SK-N-SH (cell line): ENCODE measurements around the gene ZNF415. TPM values are rescaled to one million over a fixed set of nuclear protein-coding genes. Genes with fewer than 3 reads are reported as not detected.

Source experiments
- CTCF ChIA-PET: fragments of 300-600, 350-600 bp; formaldehyde crosslinking; extraction: SDS; loops from one replicate; lab custom pipeline; 2021; lab: Yijun Ruan, JAX
- POLR2A ChIA-PET: fragments of 350-600 bp; sonication (Branson Sonifier 250); formaldehyde crosslinking; extraction: SDS; loops from one replicate; lab custom pipeline; 2020; ENCODE audit warnings: antibody characterized with exemption, inconsistent platforms; lab: Yijun Ruan, JAX
- DNase-seq: peaks from one replicate; pipeline ENCODE4 v3.0.0; 2012
- H2AFZ ChIP-seq: fragments of 200-600 bp; sonication (generic); 2 replicates; pipeline ENCODE4 v1.8.1; 2016; ENCODE audit warnings: antibody characterized with exemption, mild to moderate bottlenecking, low read depth
- H3F3A ChIP-seq: fragments of 200-600 bp; sonication (generic); replicated peaks from 2 replicates; pipeline ENCODE3; 2016; ENCODE audit warnings: antibody characterized with exemption, mild to moderate bottlenecking; ENCODE audit not compliant: insufficient read depth
- H3K27ac ChIP-seq, 2 experiments: fragments of 200-500 bp in 1 of 2; fragments of 200-600 bp in 1 of 2; sonication (Bioruptor generic) in 1 of 2; sonication (generic), shearing (Covaris generic) in 1 of 2; 2 replicates each; pipeline versions ENCODE4 v1.5.1 to v1.6.1; 2014 to 2016; ENCODE audit warnings: low read depth in 2 of 2, inconsistent platforms in 1 of 2, low read length in 1 of 2, mild to moderate bottlenecking in 1 of 2, mixed read lengths in 1 of 2
- H3K27me3 ChIP-seq: fragments of 200-600 bp; sonication (generic), shearing (Covaris generic); 2 replicates; pipeline ENCODE4 v1.6.1; 2016; ENCODE audit warnings: mixed run types; ENCODE audit not compliant: insufficient read depth
- H3K36me3 ChIP-seq, 2 experiments: fragments of 200-500 bp in 1 of 2; fragments of 200-600 bp in 1 of 2; sonication (Bioruptor generic) in 1 of 2; sonication (generic) in 1 of 2; replicated peaks in 1 of 2; 2 replicates each; pipeline versions ENCODE3 to v1.5.1; 2014 to 2016; ENCODE audit warnings: low read length in 1 of 2, mild to moderate bottlenecking in 1 of 2; ENCODE audit not compliant: insufficient read depth in 2 of 2, control insufficient read depth in 1 of 2
- H3K4me1 ChIP-seq, 2 experiments: fragments of 200-500 bp in 1 of 2; fragments of 200-600 bp in 1 of 2; sonication (Bioruptor generic) in 1 of 2; sonication (generic), shearing (Covaris generic) in 1 of 2; 2 replicates each; pipeline versions ENCODE4 v1.5.1 to v1.6.1; 2014 to 2016; ENCODE audit warnings: low read depth in 1 of 2, low read length in 1 of 2, mixed run types in 1 of 2; ENCODE audit not compliant: insufficient read depth in 2 of 2, control insufficient read depth in 1 of 2
- H3K4me2 ChIP-seq: fragments of 200-600 bp; sonication (generic), shearing (Covaris generic); 2 replicates; pipeline ENCODE4 v1.6.1; 2017; ENCODE audit warnings: mixed run types
- H3K4me3 ChIP-seq, 2 experiments: fragments of 200-500 bp in 1 of 2; fragments of 200-600 bp in 1 of 2; sonication (Bioruptor generic) in 1 of 2; sonication (generic), shearing (Covaris generic) in 1 of 2; 2 replicates each; pipeline versions ENCODE4 v1.5.1 to v1.8.1; 2014 to 2016; ENCODE audit warnings: low read depth in 2 of 2, inconsistent platforms in 1 of 2, low read length in 1 of 2, mild to moderate bottlenecking in 1 of 2, mixed read lengths in 1 of 2, moderate library complexity in 1 of 2
- H3K79me2 ChIP-seq: fragments of 200-600 bp; sonication (generic); 2 replicates; pipeline ENCODE4 v1.8.1; 2017; ENCODE audit warnings: mild to moderate bottlenecking; ENCODE audit not compliant: insufficient read depth
- H3K9ac ChIP-seq: fragments of 200-600 bp; sonication (generic); 2 replicates; pipeline ENCODE4 v1.6.1; 2017; ENCODE audit warnings: mixed run types
- H3K9me2 ChIP-seq: fragments of 200-600 bp; sonication (generic); 2 replicates; pipeline ENCODE4 v1.6.1; 2017; ENCODE audit warnings: mixed run types
- H3K9me3 ChIP-seq: fragments of 200-600 bp; sonication (generic); 2 replicates; pipeline ENCODE4 v1.6.1; 2017; ENCODE audit warnings: mixed run types, mild to moderate bottlenecking, moderate library complexity
- H4K20me1 ChIP-seq: fragments of 200-600 bp; sonication (generic); 2 replicates; pipeline ENCODE4 v1.6.1; 2017; ENCODE audit warnings: mild to moderate bottlenecking, mixed run types; ENCODE audit not compliant: insufficient read depth
- CHD2 ChIP-seq: fragments of 150-350 bp; IDR thresholded peaks from 2 replicates; pipeline ENCODE4 v1.6.1; 2018; ENCODE audit warnings: low read length; ENCODE audit not compliant: partially characterized antibody
- EZH2phosphoT487 ChIP-seq: fragments of 200-600 bp; sonication (generic); IDR thresholded peaks from 2 replicates; pipeline ENCODE4 v1.6.1; 2017; ENCODE audit warnings: low read depth, mixed run types, mild to moderate bottlenecking, antibody characterized with exemption, moderate library complexity, borderline replicate concordance
- FOSL2 ChIP-seq: IDR thresholded peaks from 2 replicates; pipeline ENCODE4 v1.4.0; 2012; ENCODE audit warnings: low read depth, mild to moderate bottlenecking, moderate library complexity, borderline replicate concordance
- FOXJ3 ChIP-seq: sonication (generic); formaldehyde crosslinking; IDR thresholded peaks from 2 replicates; pipeline ENCODE4 v1.5.1; 2020; ENCODE audit warnings: mild to moderate bottlenecking, missing genetic modification reagents
- GABPA ChIP-seq: IDR thresholded peaks from 2 replicates; pipeline ENCODE4 v1.4.0; 2012; ENCODE audit warnings: low read depth, mild to moderate bottlenecking
- GATA2 ChIP-seq: sonication (generic); formaldehyde crosslinking; IDR thresholded peaks from 2 replicates; pipeline ENCODE4 v1.5.0; 2020; ENCODE audit warnings: mild to moderate bottlenecking, missing genetic modification reagents
- JUND ChIP-seq: IDR thresholded peaks from 2 replicates; pipeline ENCODE4 v1.4.0; 2012
- NFIC ChIP-seq: IDR thresholded peaks from 2 replicates; pipeline ENCODE4 v1.4.0; 2012; ENCODE audit warnings: borderline replicate concordance
- NRF1 ChIP-seq: IDR thresholded peaks from 2 replicates; pipeline ENCODE4 v1.6.1; 2012; ENCODE audit warnings: low read depth, mild to moderate bottlenecking, low read length
- POLR2AphosphoS5 ChIP-seq: IDR thresholded peaks from 2 replicates; pipeline ENCODE4 v1.6.1; 2012; ENCODE audit warnings: low read depth, low read length
- RAD21 ChIP-seq: IDR thresholded peaks from 2 replicates; pipeline ENCODE4 v1.6.1; 2012; ENCODE audit warnings: mild to moderate bottlenecking, low read length
- RCOR1 ChIP-seq: fragments of 150-350 bp; IDR thresholded peaks from 2 replicates; pipeline ENCODE4 v1.6.1; 2017; ENCODE audit warnings: antibody characterized with exemption, low read length
- RXRA ChIP-seq: IDR thresholded peaks from 2 replicates; pipeline ENCODE4 v1.4.0; 2012; ENCODE audit warnings: low read depth, mild to moderate bottlenecking, borderline replicate concordance
- SMC3 ChIP-seq: IDR thresholded peaks from 2 replicates; pipeline ENCODE4 v1.6.1; 2012; ENCODE audit warnings: low read depth, low read length, improper control_type of control experiment
- TAF1 ChIP-seq: IDR thresholded peaks from 2 replicates; pipeline ENCODE4 v1.6.1; 2012; ENCODE audit warnings: low read depth, mild to moderate bottlenecking, low read length, moderate library complexity, borderline replicate concordance
- TCF12 ChIP-seq: IDR thresholded peaks from 2 replicates; pipeline ENCODE4 v1.4.0; 2012
- USF1 ChIP-seq: IDR thresholded peaks from 2 replicates; pipeline ENCODE4 v1.4.0; 2012; ENCODE audit warnings: low read depth, borderline replicate concordance
- WGBS: methylation state at CpG from one replicate; pipeline ENCODE4 v1.1.6; 2017; ENCODE audit warnings: low lambda C conversion rate; 5-methylcytosine and 5-hydroxymethylcytosine counted together
- polyA plus RNA-seq, 3 experiments: library from polyadenylated mRNA; depleted of rRNA; stranded (reverse); fragments of >200 nt; gene quantifications; 2 replicates each; pipeline ENCODE4 v1.2.3, GENCODE V29; 2012
- TF ChIP-seq, protein P1 (sequence below): fragments of 150-350 bp; IDR thresholded peaks from 2 replicates; pipeline ENCODE4 v1.6.1; 2016; ENCODE audit warnings: mild to moderate bottlenecking, low read depth, low read length
- TF ChIP-seq, protein P2 (sequence below): IDR thresholded peaks from 2 replicates; pipeline ENCODE4 v1.6.1; 2012; ENCODE audit warnings: mild to moderate bottlenecking, low read depth, low read length, moderate library complexity
- TF ChIP-seq, protein P3 (sequence below): IDR thresholded peaks from 2 replicates; pipeline ENCODE4 v1.4.0; 2012; ENCODE audit warnings: low read depth, borderline replicate concordance
- TF ChIP-seq, protein P4 (sequence below): fragments of 200-600 bp; sonication (generic); IDR thresholded peaks from 2 replicates; pipeline ENCODE4 v1.6.1; 2017; ENCODE audit warnings: antibody characterized with exemption, mild to moderate bottlenecking, moderate library complexity

ZNF415 gene
- polyA plus RNA-seq, 1 of the 3 experiments (the other 2 are of a cell fraction) = 1.6 TPM

- Histone ChIP-seq H3K4me2 (no peak overlapping the region), H3K27me3 (no peaks in the 10 kb centered on the region), H3K27ac (no peak overlapping the region), H2AFZ (no peak overlapping the region), H3K36me3 (peaks cover 0 to 13% of the 10 kb centered on the region in 2 experiments), H3F3A (no peaks in the 10 kb centered on the region), H3K9me2 (no peaks in the 10 kb centered on the region), H3K9me3 (no peaks in the 10 kb centered on the region), H3K4me1 (no peaks in the 10 kb centered on the region), H4K20me1 (no peaks in the 10 kb centered on the region), H3K9ac (no peak overlapping the region), H3K4me3 (no peak overlapping the region), H3K79me2 (no peaks in the 10 kb centered on the region)
- DNase-seq = no peak
- CTCF ChIA-PET = interaction anchor here (0.6 kb wide), 1 partner anchor 577 kb away, joined by 3 read pairs; no protein-coding TSS in a partner anchor
- TF ChIP-seq CHD2 (no peak), SMC3 (no peak), RXRA (no peak), JUND (no peak), NFIC (no peak), NRF1 (no peak), TCF12 (no peak), RAD21 (no peak), FOXJ3 (CRISPR knock-in tag) (no peak), GABPA (no peak)
- WGBS = 60% methylated on average over 2 of the region's 2 CpGs
- POLR2A ChIA-PET = no interaction called here
Measured at GRCh38 chr19:53112286-53112685, 20.4 kb downstream of the ZNF415 start.

DNA sequence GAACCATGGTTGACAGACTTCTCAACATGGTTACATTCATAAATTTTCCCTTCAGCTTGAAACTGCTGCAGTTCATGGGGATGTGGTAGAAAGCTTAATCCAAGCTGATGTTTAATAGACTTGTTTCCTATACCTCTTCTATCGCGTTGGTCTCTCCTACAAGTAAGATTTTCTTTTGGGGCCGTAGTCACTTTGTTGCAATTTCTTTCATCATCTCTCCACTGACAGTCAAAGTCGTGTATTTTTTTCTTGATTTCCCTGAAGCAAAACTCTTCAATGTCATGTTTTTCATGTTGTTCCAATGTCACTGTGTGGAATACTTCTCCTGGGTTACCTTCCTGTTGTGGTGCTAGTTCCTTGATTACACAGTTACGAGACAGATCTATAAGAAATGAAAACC lies 23.2 kb downstream of the ZNF415 start:
- DNase-seq = no peak
- no peak overlapping the region for H3K4me3 ChIP-seq
- CTCF ChIA-PET = no interaction called here
- H3K9me3 ChIP-seq = no peaks in the 10 kb centered on the region
- no peaks in the 10 kb centered on the region for H3K27me3 ChIP-seq
- TF ChIP-seq POLR2AphosphoS5 = no peak
- TF ChIP-seq RCOR1 = no peak
- no peak for TF ChIP-seq EZH2phosphoT487
- no peak for TF ChIP-seq FOSL2
- TF ChIP-seq, protein P1, sequence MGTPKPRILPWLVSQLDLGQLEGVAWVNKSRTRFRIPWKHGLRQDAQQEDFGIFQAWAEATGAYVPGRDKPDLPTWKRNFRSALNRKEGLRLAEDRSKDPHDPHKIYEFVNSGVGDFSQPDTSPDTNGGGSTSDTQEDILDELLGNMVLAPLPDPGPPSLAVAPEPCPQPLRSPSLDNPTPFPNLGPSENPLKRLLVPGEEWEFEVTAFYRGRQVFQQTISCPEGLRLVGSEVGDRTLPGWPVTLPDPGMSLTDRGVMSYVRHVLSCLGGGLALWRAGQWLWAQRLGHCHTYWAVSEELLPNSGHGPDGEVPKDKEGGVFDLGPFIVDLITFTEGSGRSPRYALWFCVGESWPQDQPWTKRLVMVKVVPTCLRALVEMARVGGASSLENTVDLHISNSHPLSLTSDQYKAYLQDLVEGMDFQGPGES = no peak
- TF ChIP-seq, protein P2, sequence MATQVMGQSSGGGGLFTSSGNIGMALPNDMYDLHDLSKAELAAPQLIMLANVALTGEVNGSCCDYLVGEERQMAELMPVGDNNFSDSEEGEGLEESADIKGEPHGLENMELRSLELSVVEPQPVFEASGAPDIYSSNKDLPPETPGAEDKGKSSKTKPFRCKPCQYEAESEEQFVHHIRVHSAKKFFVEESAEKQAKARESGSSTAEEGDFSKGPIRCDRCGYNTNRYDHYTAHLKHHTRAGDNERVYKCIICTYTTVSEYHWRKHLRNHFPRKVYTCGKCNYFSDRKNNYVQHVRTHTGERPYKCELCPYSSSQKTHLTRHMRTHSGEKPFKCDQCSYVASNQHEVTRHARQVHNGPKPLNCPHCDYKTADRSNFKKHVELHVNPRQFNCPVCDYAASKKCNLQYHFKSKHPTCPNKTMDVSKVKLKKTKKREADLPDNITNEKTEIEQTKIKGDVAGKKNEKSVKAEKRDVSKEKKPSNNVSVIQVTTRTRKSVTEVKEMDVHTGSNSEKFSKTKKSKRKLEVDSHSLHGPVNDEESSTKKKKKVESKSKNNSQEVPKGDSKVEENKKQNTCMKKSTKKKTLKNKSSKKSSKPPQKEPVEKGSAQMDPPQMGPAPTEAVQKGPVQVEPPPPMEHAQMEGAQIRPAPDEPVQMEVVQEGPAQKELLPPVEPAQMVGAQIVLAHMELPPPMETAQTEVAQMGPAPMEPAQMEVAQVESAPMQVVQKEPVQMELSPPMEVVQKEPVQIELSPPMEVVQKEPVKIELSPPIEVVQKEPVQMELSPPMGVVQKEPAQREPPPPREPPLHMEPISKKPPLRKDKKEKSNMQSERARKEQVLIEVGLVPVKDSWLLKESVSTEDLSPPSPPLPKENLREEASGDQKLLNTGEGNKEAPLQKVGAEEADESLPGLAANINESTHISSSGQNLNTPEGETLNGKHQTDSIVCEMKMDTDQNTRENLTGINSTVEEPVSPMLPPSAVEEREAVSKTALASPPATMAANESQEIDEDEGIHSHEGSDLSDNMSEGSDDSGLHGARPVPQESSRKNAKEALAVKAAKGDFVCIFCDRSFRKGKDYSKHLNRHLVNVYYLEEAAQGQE = no peak
- TF ChIP-seq, protein P3, sequence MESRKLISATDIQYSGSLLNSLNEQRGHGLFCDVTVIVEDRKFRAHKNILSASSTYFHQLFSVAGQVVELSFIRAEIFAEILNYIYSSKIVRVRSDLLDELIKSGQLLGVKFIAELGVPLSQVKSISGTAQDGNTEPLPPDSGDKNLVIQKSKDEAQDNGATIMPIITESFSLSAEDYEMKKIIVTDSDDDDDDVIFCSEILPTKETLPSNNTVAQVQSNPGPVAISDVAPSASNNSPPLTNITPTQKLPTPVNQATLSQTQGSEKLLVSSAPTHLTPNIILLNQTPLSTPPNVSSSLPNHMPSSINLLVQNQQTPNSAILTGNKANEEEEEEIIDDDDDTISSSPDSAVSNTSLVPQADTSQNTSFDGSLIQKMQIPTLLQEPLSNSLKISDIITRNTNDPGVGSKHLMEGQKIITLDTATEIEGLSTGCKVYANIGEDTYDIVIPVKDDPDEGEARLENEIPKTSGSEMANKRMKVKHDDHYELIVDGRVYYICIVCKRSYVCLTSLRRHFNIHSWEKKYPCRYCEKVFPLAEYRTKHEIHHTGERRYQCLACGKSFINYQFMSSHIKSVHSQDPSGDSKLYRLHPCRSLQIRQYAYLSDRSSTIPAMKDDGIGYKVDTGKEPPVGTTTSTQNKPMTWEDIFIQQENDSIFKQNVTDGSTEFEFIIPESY = no peak
- TF ChIP-seq GATA2 (CRISPR knock-in tag) = no peak
- TF ChIP-seq TAF1 = no peak
- no peak for TF ChIP-seq RAD21
- no peak for TF ChIP-seq USF1
- TF ChIP-seq, protein P4, sequence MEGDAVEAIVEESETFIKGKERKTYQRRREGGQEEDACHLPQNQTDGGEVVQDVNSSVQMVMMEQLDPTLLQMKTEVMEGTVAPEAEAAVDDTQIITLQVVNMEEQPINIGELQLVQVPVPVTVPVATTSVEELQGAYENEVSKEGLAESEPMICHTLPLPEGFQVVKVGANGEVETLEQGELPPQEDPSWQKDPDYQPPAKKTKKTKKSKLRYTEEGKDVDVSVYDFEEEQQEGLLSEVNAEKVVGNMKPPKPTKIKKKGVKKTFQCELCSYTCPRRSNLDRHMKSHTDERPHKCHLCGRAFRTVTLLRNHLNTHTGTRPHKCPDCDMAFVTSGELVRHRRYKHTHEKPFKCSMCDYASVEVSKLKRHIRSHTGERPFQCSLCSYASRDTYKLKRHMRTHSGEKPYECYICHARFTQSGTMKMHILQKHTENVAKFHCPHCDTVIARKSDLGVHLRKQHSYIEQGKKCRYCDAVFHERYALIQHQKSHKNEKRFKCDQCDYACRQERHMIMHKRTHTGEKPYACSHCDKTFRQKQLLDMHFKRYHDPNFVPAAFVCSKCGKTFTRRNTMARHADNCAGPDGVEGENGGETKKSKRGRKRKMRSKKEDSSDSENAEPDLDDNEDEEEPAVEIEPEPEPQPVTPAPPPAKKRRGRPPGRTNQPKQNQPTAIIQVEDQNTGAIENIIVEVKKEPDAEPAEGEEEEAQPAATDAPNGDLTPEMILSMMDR = no peak
- no peaks in the 10 kb centered on the region for H3K79me2 ChIP-seq
- H3K4me2 ChIP-seq = no peak overlapping the region
- H2AFZ ChIP-seq = no peak overlapping the region
- H3F3A ChIP-seq = no peaks in the 10 kb centered on the region
- POLR2A ChIA-PET = no interaction called here
- WGBS = 55% methylated on average over 5 of the region's 5 CpGs
- no peak overlapping the region for H3K27ac ChIP-seq
- no peaks in the 10 kb centered on the region for H3K9me2 ChIP-seq
- H3K9ac ChIP-seq = no peak overlapping the region
- H4K20me1 ChIP-seq = no peaks in the 10 kb centered on the region
- no peaks in the 10 kb centered on the region for H3K4me1 ChIP-seq
- H3K36me3 ChIP-seq = peaks cover 0 to 11% of the 10 kb centered on the region in 2 experiments
